Astrocyte (in vitro differentiated cells and primary cell): ENCODE results near the gene HIGD2B. TPM values are rescaled to one million over a fixed set of nuclear protein-coding genes. Genes with fewer than 3 reads are reported as not detected.

Source experiments
- DNase-seq: peaks from one replicate; pipeline ENCODE4 v3.0.0-alpha.2; 2010; ENCODE audit warnings: low read depth
- FAIRE-seq: peaks from 2 replicates; lab custom pipeline; 2011; peaks lifted over from hg19 to GRCh38; lab: Jason Lieb, UNC
- H2AFZ ChIP-seq: 2 replicates; pipeline ENCODE4 v1.6.0; 2012; ENCODE audit warnings: low read depth, low read length, inconsistent platforms
- H3K27ac ChIP-seq: 2 replicates; pipeline ENCODE4 v1.5.1; 2011; ENCODE audit warnings: low read depth, low read length, inconsistent platforms
- H3K27me3 ChIP-seq: 2 replicates; pipeline ENCODE4 v1.6.0; 2011; ENCODE audit warnings: low read length, inconsistent platforms; ENCODE audit not compliant: insufficient read depth
- H3K36me3 ChIP-seq: 2 replicates; pipeline ENCODE4 v1.5.1; 2011; ENCODE audit warnings: low read length, inconsistent platforms; ENCODE audit not compliant: insufficient read depth
- H3K4me1 ChIP-seq: 2 replicates; pipeline ENCODE4 v1.5.1; 2011; ENCODE audit warnings: low read length, inconsistent platforms; ENCODE audit not compliant: insufficient read depth
- H3K4me2 ChIP-seq: 2 replicates; pipeline ENCODE4 v1.6.0; 2012; ENCODE audit warnings: low read length, inconsistent platforms
- H3K4me3 ChIP-seq: 2 replicates; pipeline ENCODE4 v1.5.1; 2011; ENCODE audit warnings: low read depth, mild to moderate bottlenecking, low read length, inconsistent platforms; ENCODE audit not compliant: insufficient read depth
- H3K79me2 ChIP-seq: 2 replicates; pipeline ENCODE4 v1.6.0; 2012; ENCODE audit warnings: mild to moderate bottlenecking, low read length, inconsistent platforms; ENCODE audit not compliant: insufficient read depth
- H3K9ac ChIP-seq: 2 replicates; pipeline ENCODE4 v1.6.0; 2012; ENCODE audit warnings: mild to moderate bottlenecking, low read length, inconsistent platforms
- H3K9me3 ChIP-seq: 2 replicates; pipeline ENCODE4 v1.5.1; 2012; ENCODE audit warnings: low read depth, mild to moderate bottlenecking, low read length, inconsistent platforms; ENCODE audit not compliant: insufficient read depth
- H4K20me1 ChIP-seq: 2 replicates; pipeline ENCODE4 v1.6.0; 2012; ENCODE audit warnings: low read length, inconsistent platforms; ENCODE audit not compliant: insufficient read depth
- H3K27ac Mint-ChIP-seq: one replicate; pipeline ENCODE4 v1.8.0; 2021; ENCODE audit warnings: mild to moderate bottlenecking, mixed read lengths; ENCODE audit not compliant: unreplicated experiment
- H3K27me3 Mint-ChIP-seq: one replicate; pipeline ENCODE4 v1.8.0; 2021; ENCODE audit warnings: low read depth, mixed read lengths; ENCODE audit not compliant: unreplicated experiment
- H3K36me3 Mint-ChIP-seq: one replicate; pipeline ENCODE4 v1.8.0; 2021; ENCODE audit warnings: low read depth, mixed read lengths; ENCODE audit not compliant: unreplicated experiment
- H3K4me1 Mint-ChIP-seq: one replicate; pipeline ENCODE4 v1.8.0; 2021; ENCODE audit warnings: low read depth, mixed read lengths; ENCODE audit not compliant: unreplicated experiment
- H3K4me3 Mint-ChIP-seq: one replicate; pipeline ENCODE4 v1.8.0; 2021; ENCODE audit warnings: mild to moderate bottlenecking, moderate library complexity, mixed read lengths; ENCODE audit not compliant: unreplicated experiment
- H3K9me3 Mint-ChIP-seq: one replicate; pipeline ENCODE4 v1.8.0; 2021; ENCODE audit warnings: mild to moderate bottlenecking, mixed read lengths; ENCODE audit not compliant: unreplicated experiment
- EZH2 ChIP-seq: IDR thresholded peaks from 2 replicates; pipeline ENCODE4 v1.6.1; 2012; ENCODE audit warnings: mild to moderate bottlenecking, low read length, inconsistent platforms; ENCODE audit not compliant: insufficient read depth
- total RNA-seq: library from RNA; stranded (reverse); gene quantifications from 2 replicates; pipeline ENCODE4 v1.2.1, GENCODE V29; 2021
- TF ChIP-seq, protein P1 (sequence below): IDR thresholded peaks from 2 replicates; pipeline ENCODE4 v1.5.1; 2011; ENCODE audit warnings: low read depth, mild to moderate bottlenecking, inconsistent platforms, low read length, moderate library complexity; ENCODE audit not compliant: insufficient read depth

HIGD2B gene
- total RNA-seq, 1 donor from 2014 or later = not detected

DNA sequence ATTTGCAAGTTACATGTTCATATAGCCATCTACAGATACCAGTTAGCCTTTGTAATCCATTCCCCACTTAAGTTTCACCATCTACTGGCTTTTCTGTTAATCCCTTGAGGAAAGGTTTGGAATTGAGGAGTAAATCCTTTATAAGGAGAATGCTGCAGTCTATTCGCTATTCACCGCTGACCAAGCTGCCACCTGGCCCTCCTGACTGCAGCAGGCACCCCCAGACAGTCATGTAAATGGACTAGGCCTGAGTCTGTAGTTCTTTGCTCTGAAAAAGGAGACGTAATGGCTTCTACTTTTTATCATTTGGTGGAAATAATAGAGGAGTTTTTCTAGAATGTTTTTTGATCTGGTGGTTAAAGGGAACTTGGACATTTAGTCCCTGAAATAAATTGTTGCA, 3.2 kb downstream of the HIGD2B start:
- no peak overlapping the region for H3K4me3 Mint-ChIP-seq
- peaks cover 16% of the 10 kb centered on the region for H3K27me3 Mint-ChIP-seq
- no peaks in the 10 kb centered on the region for H3K36me3 ChIP-seq

DNA sequence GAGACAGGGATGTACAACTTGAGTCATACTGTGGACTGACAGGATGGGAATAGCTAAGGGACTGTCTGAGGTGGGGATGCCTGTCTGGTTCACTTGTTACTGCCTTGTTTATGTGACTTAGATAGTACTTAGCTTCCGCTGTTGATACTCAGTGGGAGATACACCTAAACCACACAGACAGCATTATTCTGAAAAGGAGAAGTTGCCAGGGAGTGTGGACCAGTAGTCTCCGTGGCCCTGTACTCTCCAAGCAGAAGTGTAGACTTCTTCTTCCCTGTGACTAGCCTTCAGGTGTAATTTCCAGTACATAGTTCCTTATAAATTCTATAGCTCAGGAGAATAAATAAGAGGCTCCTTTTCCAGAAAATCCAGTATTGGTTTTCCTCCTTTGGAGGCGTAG, 5.1 kb downstream of the HIGD2B start:
- Histone ChIP-seq H3K27me3 (peaks cover 20% of the 10 kb centered on the region), H3K79me2 (no peaks in the 10 kb centered on the region), H3K4me3 (no peak overlapping the region), H2AFZ (no peak overlapping the region), H3K4me2 (no peak overlapping the region), H3K4me1 (peaks cover 7% of the 10 kb centered on the region), H3K9me3 (no peaks in the 10 kb centered on the region), H3K36me3 (no peaks in the 10 kb centered on the region), H3K27ac (no peak overlapping the region), H4K20me1 (no peaks in the 10 kb centered on the region), H3K9ac (no peak overlapping the region)
- no peak overlapping the region for H3K4me3 Mint-ChIP-seq
- TF ChIP-seq EZH2 = no peak
- TF ChIP-seq, protein P1, sequence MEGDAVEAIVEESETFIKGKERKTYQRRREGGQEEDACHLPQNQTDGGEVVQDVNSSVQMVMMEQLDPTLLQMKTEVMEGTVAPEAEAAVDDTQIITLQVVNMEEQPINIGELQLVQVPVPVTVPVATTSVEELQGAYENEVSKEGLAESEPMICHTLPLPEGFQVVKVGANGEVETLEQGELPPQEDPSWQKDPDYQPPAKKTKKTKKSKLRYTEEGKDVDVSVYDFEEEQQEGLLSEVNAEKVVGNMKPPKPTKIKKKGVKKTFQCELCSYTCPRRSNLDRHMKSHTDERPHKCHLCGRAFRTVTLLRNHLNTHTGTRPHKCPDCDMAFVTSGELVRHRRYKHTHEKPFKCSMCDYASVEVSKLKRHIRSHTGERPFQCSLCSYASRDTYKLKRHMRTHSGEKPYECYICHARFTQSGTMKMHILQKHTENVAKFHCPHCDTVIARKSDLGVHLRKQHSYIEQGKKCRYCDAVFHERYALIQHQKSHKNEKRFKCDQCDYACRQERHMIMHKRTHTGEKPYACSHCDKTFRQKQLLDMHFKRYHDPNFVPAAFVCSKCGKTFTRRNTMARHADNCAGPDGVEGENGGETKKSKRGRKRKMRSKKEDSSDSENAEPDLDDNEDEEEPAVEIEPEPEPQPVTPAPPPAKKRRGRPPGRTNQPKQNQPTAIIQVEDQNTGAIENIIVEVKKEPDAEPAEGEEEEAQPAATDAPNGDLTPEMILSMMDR = no peak
- H3K9me3 Mint-ChIP-seq = no peaks in the 10 kb centered on the region
- DNase-seq = no peak
- FAIRE-seq = no peak
- H3K4me1 Mint-ChIP-seq = no peaks in the 10 kb centered on the region
- H3K27ac Mint-ChIP-seq = no peak overlapping the region
- H3K27me3 Mint-ChIP-seq = peaks cover 22% of the 10 kb centered on the region
- no peaks in the 10 kb centered on the region for H3K36me3 Mint-ChIP-seq

More for the DNA sequence above, 3.2 kb downstream of the HIGD2B start:
- Histone ChIP-seq H3K27me3 (peaks cover 19% of the 10 kb centered on the region), H3K4me3 (no peak overlapping the region), H3K9me3 (no peaks in the 10 kb centered on the region), H2AFZ (no peak overlapping the region), H3K4me2 (no peak overlapping the region), H3K4me1 (peaks cover 7% of the 10 kb centered on the region), H3K79me2 (no peaks in the 10 kb centered on the region), H4K20me1 (no peaks in the 10 kb centered on the region), H3K9ac (no peak overlapping the region), H3K27ac (no peak overlapping the region)
- no peak for DNase-seq
- Mint-ChIP-seq H3K4me1 (no peaks in the 10 kb centered on the region), H3K9me3 (no peaks in the 10 kb centered on the region), H3K36me3 (no peaks in the 10 kb centered on the region), H3K27ac (no peak overlapping the region)
- FAIRE-seq = no peak
- TF ChIP-seq, protein P1 = no peak
- no peak for TF ChIP-seq EZH2

DNA sequence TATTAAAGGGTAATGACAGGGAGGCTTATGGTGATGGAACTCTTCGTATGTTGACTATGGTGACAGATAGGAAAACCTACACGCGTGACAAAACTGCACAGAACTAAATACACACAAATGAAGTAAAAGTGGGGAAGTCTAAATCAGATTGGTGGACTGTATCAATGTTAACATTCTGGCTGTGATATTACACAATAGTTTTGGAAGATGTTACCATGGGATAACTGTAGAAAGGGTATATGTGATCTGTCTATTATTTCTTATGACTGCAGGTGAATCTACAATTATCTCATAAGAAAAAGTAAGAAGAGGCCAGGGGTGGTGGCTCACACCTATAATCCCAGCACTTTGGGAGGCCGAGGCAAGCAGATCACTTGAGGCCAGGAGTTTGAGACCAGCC, 9.1 kb downstream of the HIGD2B start:
- Histone ChIP-seq H3K79me2 (no peaks in the 10 kb centered on the region), H3K36me3 (no peaks in the 10 kb centered on the region), H3K9me3 (no peaks in the 10 kb centered on the region), H3K27ac (no peak overlapping the region), H3K4me1 (no peaks in the 10 kb centered on the region), H4K20me1 (no peaks in the 10 kb centered on the region), H3K9ac (no peak overlapping the region), H3K4me2 (no peak overlapping the region), H3K4me3 (no peak overlapping the region), H2AFZ (no peak overlapping the region), H3K27me3 (peaks cover 28% of the 10 kb centered on the region)
- Mint-ChIP-seq H3K27ac (no peak overlapping the region), H3K4me1 (no peaks in the 10 kb centered on the region), H3K36me3 (no peaks in the 10 kb centered on the region), H3K27me3 (peaks cover 22% of the 10 kb centered on the region), H3K4me3 (no peak overlapping the region), H3K9me3 (no peaks in the 10 kb centered on the region)
- no peak for TF ChIP-seq EZH2
- TF ChIP-seq, protein P1 = no peak
- DNase-seq (no peak), FAIRE-seq (no peak)
